K562 (cell line): ENCODE data around the gene NDUFS8. TPM values are rescaled to one million over a fixed set of nuclear protein-coding genes. Genes with fewer than 3 reads are reported as not detected.
"Not testable (repeated sequence)": the region's sequence is repeated elsewhere in the genome, so short reads cannot be mapped to it uniquely, and the experiment has no call there.

Experiments
- ATAC-seq: fragments of 200-7000 bp; cut with Tn5 transposase; 3 replicates; pipeline ENCODE4 v1.9.1; 2020; ENCODE audit warnings: moderate library complexity
- BruUV-seq: library from RNA; stranded (reverse); fragments of 400-500 nt; replicated peaks from 2 replicates; lab custom pipeline; 2021; lab: Mats Ljungman, UMichigan
- CTCF ChIA-PET: fragments of 300-600 bp; formaldehyde crosslinking; extraction: SDS; loops from one replicate; lab custom pipeline; 2021; ENCODE audit warnings: low intra/inter-chr PET ratio; lab: Yijun Ruan, JAX
- POLR2A ChIA-PET: fragments of 300-600, 350-650 bp; sonication (Branson Sonifier 250); formaldehyde crosslinking; extraction: SDS; loops from one replicate; lab custom pipeline; 2021; ENCODE audit warnings: antibody characterized with exemption, inconsistent platforms; lab: Yijun Ruan, JAX
- DNase-seq, 4 experiments: peaks; one replicate each; pipeline versions ENCODE4 v3.0.0 to v3.0.0-alpha.2; 2011 to 2018; ENCODE audit warnings: low spot score in 3 of 4, mixed read lengths in 3 of 4; ENCODE audit errors: extremely low read depth in 1 of 4
- FAIRE-seq: peaks from 2 replicates; lab custom pipeline; 2011; peaks lifted over from hg19 to GRCh38; lab: Jason Lieb, UNC
- H2AFZ ChIP-seq: 2 replicates; pipeline ENCODE4 v1.6.0; 2011; ENCODE audit warnings: low read depth, low read length, control low read depth, inconsistent platforms
- H3K27ac ChIP-seq: fragments of 200-600 bp; 3 replicates; pipeline ENCODE4 v1.8.0; 2011; ENCODE audit warnings: low read depth, mild to moderate bottlenecking, control low read depth, inconsistent platforms, low read length, moderate library complexity, mixed read lengths; ENCODE audit errors: extremely low read depth
- H3K27me3 ChIP-seq, 2 experiments: fragments of 300-600 bp in 1 of 2; 2 replicates in 1 of 2; 3 replicates in 1 of 2; pipeline versions ENCODE4 v1.6.0 to v1.8.0; 2011; ENCODE audit warnings: inconsistent platforms in 2 of 2, low read length in 2 of 2, mild to moderate bottlenecking in 1 of 2, mixed read lengths in 1 of 2, moderate library complexity in 1 of 2; ENCODE audit not compliant: control insufficient read depth in 2 of 2, insufficient read depth in 2 of 2
- H3K36me3 ChIP-seq: fragments of 300-600 bp; 3 replicates; pipeline ENCODE4 v1.8.0; 2011; ENCODE audit warnings: mild to moderate bottlenecking, low read length, inconsistent platforms; ENCODE audit not compliant: control insufficient read depth, insufficient read depth
- H3K4me1 ChIP-seq, 2 experiments: fragments of 200-600 bp in 1 of 2; replicated peaks in 1 of 2; 2 replicates in 1 of 2; 3 replicates in 1 of 2; pipeline versions ENCODE4 v1.5.1 to v1.8.0; 2011; ENCODE audit warnings: inconsistent platforms in 2 of 2, low read length in 2 of 2, mild to moderate bottlenecking in 1 of 2, mixed read lengths in 1 of 2, moderate library complexity in 1 of 2; ENCODE audit not compliant: control insufficient read depth in 2 of 2, insufficient read depth in 2 of 2
- H3K4me2 ChIP-seq: 2 replicates; pipeline ENCODE4 v1.6.1; 2011; ENCODE audit warnings: low read length, control low read depth, inconsistent platforms, mixed read lengths; ENCODE audit not compliant: insufficient read depth
- H3K4me3 ChIP-seq: fragments of 200-600 bp; sonication (generic), shearing (Covaris generic); 2 replicates; pipeline ENCODE4 v1.5.1; 2016; ENCODE audit warnings: control low read depth, inconsistent platforms
- H3K79me2 ChIP-seq: fragments of 200-600 bp; 3 replicates; pipeline ENCODE4 v1.8.0; 2011; ENCODE audit warnings: low read length, inconsistent platforms; ENCODE audit not compliant: control insufficient read depth, insufficient read depth
- H3K9ac ChIP-seq, 2 experiments: 2 replicates each; pipeline versions ENCODE4 v1.6.0 to v1.6.1; 2011; ENCODE audit warnings: low read depth in 2 of 2, low read length in 2 of 2, control low read depth in 1 of 2, inconsistent platforms in 1 of 2, mild to moderate bottlenecking in 1 of 2, mixed read lengths in 1 of 2; ENCODE audit not compliant: insufficient read depth in 1 of 2
- H3K9me1 ChIP-seq: one replicate; pipeline ENCODE4 v1.6.0; 2011; ENCODE audit warnings: inconsistent platforms, mild to moderate bottlenecking, low read length, moderate library complexity; ENCODE audit not compliant: control insufficient read depth, insufficient read depth
- H3K9me3 ChIP-seq: replicated peaks from 2 replicates; pipeline ENCODE4 v1.5.1; 2011; ENCODE audit warnings: low read depth, low read length, inconsistent platforms; ENCODE audit not compliant: control insufficient read depth, insufficient read depth
- H4K20me1 ChIP-seq: replicated peaks from 2 replicates; pipeline ENCODE4 v1.6.1; 2011; ENCODE audit warnings: low read length, inconsistent platforms, mixed read lengths; ENCODE audit not compliant: control insufficient read depth, insufficient read depth
- WGBS: fragments of 100-300 bp; shearing (Covaris generic); methylation state at CpG from one replicate; pipeline ENCODE4 v1.1.6; 2016; ENCODE audit warnings: low coverage, mixed read lengths; ENCODE audit not compliant: insufficient coverage; ENCODE audit errors: missing lambda C conversion rate; 5-methylcytosine and 5-hydroxymethylcytosine counted together
- in situ Hi-C: fragments of 300-500 bp; cut with MboI; formaldehyde crosslinking; loops from 4 replicates; pipeline ENCODE4 v1.15.0; 2018; ENCODE audit warnings: inconsistent platforms, mixed read lengths
- intact Hi-C: fragments of 100-400 bp; cut with micrococcal nuclease; formaldehyde crosslinking; loops from 2 replicates; pipeline ENCODE4 v1.14.2; 2022
- polyA plus RNA-seq, 8 experiments: library from polyadenylated mRNA; depleted of rRNA in 4 of 8; stranded (reverse) in 5 of 8; unstranded in 3 of 8; fragments of >200 nt; fragmentation: Nextera tagmentation in 2 of 8; fragmentation: Illumina TruSeq in 1 of 8; extraction: Ambion mirVana in 2 of 8; extraction: Trizol in 1 of 8; gene quantifications; 2 replicates each; pipeline versions ENCODE4 v1.2.1 to v1.2.3, GENCODE V29; 2011 to 2014; ENCODE audit warnings: inconsistent platforms in 1 of 8, missing spikeins in 1 of 8
- total RNA-seq, 7 experiments: library from RNA; depleted of rRNA in 6 of 7; stranded (reverse); fragments of >200 nt in 6 of 7; fragmentation: Illumina TruSeq in 2 of 7; extraction: Trizol in 2 of 7; gene quantifications; 2 replicates each; pipeline versions ENCODE4 v1.2.1 to v1.2.3, GENCODE V29; 2011 to 2021; ENCODE audit warnings: low replicate concordance in 1 of 7
- TF ChIP-seq, protein P1 (sequence below), 2 experiments: fragments of 450-650 bp; formaldehyde crosslinking in 1 of 2; IDR thresholded peaks; 2 replicates each; pipeline versions ENCODE4 v1.4.0 to v1.6.1; 2014 to 2020; ENCODE audit warnings: mild to moderate bottlenecking in 2 of 2, borderline replicate concordance in 1 of 2, low read depth in 1 of 2

Gene NDUFS8
- total and polyA plus RNA-seq, 9 of the 15 experiments (the other 6 are each of a cell fraction or from before 2014, with no cell fraction given): 36.5 to 351 (median 101) TPM

DNA sequence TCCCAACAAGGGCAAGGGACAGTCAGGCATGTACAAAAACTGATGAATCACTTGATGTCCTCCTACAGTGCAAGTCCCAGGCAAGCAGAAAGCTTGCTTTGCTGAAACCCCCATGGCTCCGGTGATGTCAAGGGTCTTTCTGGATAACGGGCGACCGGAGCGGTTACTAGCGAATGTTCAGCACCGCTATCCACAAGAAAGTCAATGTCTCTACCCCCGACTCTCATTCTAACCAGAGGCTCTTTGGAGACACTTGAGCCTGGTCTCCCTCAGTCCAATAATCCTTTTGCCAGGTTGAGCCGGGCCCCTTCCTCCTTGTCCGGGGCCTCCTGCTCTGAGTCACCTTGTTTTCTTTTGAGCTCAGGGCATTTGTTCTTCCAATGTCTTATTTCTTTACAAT, 49.3 kb upstream of the NDUFS8 start:
- H3K4me1 ChIP-seq, CTCF ChIA-PET, H3K27ac ChIP-seq, H3K9ac ChIP-seq, DNase-seq, H3K36me3 ChIP-seq, in situ Hi-C loops, intact Hi-C loops, H3K4me2 ChIP-seq, H4K20me1 ChIP-seq, BruUV-seq, ATAC-seq, H3K79me2 ChIP-seq, H2AFZ ChIP-seq, H3K4me3 ChIP-seq, FAIRE-seq, H3K9me3 ChIP-seq, H3K9me1 ChIP-seq: not testable (repeated sequence)
- peaks cover 8 to 36% of the 10 kb centered on the region in 2 experiments for H3K27me3 ChIP-seq
- POLR2A ChIA-PET: interaction anchor here (0.9 to 1.2 kb wide), 2 partner anchors 21 to 231 kb away, joined by 3 read pairs; no protein-coding TSS in a partner anchor
- WGBS: 28% methylated on average over 10 of the region's 10 CpGs
- TF ChIP-seq, protein P1, sequence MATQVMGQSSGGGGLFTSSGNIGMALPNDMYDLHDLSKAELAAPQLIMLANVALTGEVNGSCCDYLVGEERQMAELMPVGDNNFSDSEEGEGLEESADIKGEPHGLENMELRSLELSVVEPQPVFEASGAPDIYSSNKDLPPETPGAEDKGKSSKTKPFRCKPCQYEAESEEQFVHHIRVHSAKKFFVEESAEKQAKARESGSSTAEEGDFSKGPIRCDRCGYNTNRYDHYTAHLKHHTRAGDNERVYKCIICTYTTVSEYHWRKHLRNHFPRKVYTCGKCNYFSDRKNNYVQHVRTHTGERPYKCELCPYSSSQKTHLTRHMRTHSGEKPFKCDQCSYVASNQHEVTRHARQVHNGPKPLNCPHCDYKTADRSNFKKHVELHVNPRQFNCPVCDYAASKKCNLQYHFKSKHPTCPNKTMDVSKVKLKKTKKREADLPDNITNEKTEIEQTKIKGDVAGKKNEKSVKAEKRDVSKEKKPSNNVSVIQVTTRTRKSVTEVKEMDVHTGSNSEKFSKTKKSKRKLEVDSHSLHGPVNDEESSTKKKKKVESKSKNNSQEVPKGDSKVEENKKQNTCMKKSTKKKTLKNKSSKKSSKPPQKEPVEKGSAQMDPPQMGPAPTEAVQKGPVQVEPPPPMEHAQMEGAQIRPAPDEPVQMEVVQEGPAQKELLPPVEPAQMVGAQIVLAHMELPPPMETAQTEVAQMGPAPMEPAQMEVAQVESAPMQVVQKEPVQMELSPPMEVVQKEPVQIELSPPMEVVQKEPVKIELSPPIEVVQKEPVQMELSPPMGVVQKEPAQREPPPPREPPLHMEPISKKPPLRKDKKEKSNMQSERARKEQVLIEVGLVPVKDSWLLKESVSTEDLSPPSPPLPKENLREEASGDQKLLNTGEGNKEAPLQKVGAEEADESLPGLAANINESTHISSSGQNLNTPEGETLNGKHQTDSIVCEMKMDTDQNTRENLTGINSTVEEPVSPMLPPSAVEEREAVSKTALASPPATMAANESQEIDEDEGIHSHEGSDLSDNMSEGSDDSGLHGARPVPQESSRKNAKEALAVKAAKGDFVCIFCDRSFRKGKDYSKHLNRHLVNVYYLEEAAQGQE (IDR thresholded peaks at IDR 0.05; ENCODE audit: borderline replicate concordance): 0 out of 2 replicates have a peak, but pooled peaks have one; percentile 6
- TF ChIP-seq, protein P1 (CRISPR knock-in tag; IDR thresholded peaks at IDR 0.05; ENCODE audit: low read depth): not testable (repeated sequence)
- TF ChIP-seq, all 486 proteins: peak for 1; not testable (repeated sequence) for 485
